HG03565 (cell line): ENCODE data around the gene ADGRG4.

Experiments
- ATAC-seq: cut with Tn5 transposase; IDR thresholded peaks from one replicate; pipeline ENCODE4 v1.9.1; 2021; ENCODE audit warnings: mild to moderate bottlenecking, moderate library complexity; ENCODE audit not compliant: unreplicated experiment

ADGRG4 gene

GRCh38 chrX:136291824-136292223 lies 8.9 kb upstream of the ADGRG4 start:
- ATAC-seq = no peak

GRCh38 chrX:136292656-136293055 lies 8.1 kb upstream of the ADGRG4 start:
- ATAC-seq = no peak

GRCh38 chrX:136295380-136295779 lies 5.4 kb upstream of the ADGRG4 start:
- ATAC-seq = no peak

GRCh38 chrX:136303041-136303440 lies 2.3 kb downstream of the ADGRG4 start:
- no peak for ATAC-seq

GRCh38 chrX:136304493-136304892 lies 3.7 kb downstream of the ADGRG4 start:
- ATAC-seq = no peak

GRCh38 chrX:136306182-136306581 lies 5.4 kb downstream of the ADGRG4 start:
- no peak for ATAC-seq

- ATAC-seq = no peak
Observed at GRCh38 chrX:136307471-136307870, 6.7 kb downstream of the ADGRG4 start.

- ATAC-seq = no peak
Observed at GRCh38 chrX:136310411-136310810, 9.6 kb downstream of the ADGRG4 start.

- no peak for ATAC-seq
Observed at GRCh38 chrX:136318156-136318555, 17.4 kb downstream of the ADGRG4 start.

GRCh38 chrX:136318895-136319597 lies 18.3 kb downstream of the ADGRG4 start:
- no peak for ATAC-seq

GRCh38 chrX:136319600-136319999 lies 18.8 kb downstream of the ADGRG4 start:
- ATAC-seq = no peak

- ATAC-seq = no peak
Observed at GRCh38 chrX:136321532-136321931, 20.8 kb downstream of the ADGRG4 start.

- no peak for ATAC-seq
Observed at GRCh38 chrX:136322064-136322463, 21.3 kb downstream of the ADGRG4 start.

GRCh38 chrX:136325377-136325776 lies 24.6 kb downstream of the ADGRG4 start:
- ATAC-seq = no peak

GRCh38 chrX:136328933-136329332 lies 28.2 kb downstream of the ADGRG4 start:
- no peak for ATAC-seq

- ATAC-seq = no peak
Observed at GRCh38 chrX:136336623-136337022, 35.9 kb downstream of the ADGRG4 start.

- no peak for ATAC-seq
Observed at GRCh38 chrX:136339702-136340101, 38.9 kb downstream of the ADGRG4 start.

GRCh38 chrX:136344320-136344719 lies 43.6 kb downstream of the ADGRG4 start:
- no peak for ATAC-seq

GRCh38 chrX:136346506-136346905 lies 45.7 kb downstream of the ADGRG4 start:
- no peak for ATAC-seq

- ATAC-seq = no peak
Observed at GRCh38 chrX:136347706-136348105, 46.9 kb downstream of the ADGRG4 start.

- no peak for ATAC-seq
Observed at GRCh38 chrX:136353526-136354093, 52.8 kb downstream of the ADGRG4 start.

GRCh38 chrX:136354201-136354600 lies 53.4 kb downstream of the ADGRG4 start:
- ATAC-seq = no peak

GRCh38 chrX:136369377-136369776 lies 68.6 kb downstream of the ADGRG4 start:
- no peak for ATAC-seq
